Measurements from ENCODE around the gene LRRC55.

DNA sequence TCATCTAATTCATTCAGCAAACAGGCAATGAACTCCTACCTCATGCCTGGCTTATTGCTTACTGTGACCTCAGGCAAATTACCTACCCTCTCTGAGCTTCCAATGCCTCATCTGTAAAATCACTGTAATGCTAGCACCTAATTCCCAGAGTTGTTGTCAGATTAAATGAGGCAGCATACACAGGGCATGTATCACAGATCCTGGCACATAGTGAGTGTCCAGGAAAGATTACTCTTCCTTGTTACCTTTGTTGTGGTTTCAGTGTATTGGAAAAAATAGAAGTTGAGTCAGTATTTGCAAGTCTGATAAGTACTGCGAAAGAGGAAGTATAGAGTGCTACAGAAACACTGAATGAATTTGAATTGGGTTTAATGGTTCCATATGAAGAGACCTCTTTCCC, 26.4 kb upstream of the LRRC55 start:
- TF ChIP-seq, protein P1, sequence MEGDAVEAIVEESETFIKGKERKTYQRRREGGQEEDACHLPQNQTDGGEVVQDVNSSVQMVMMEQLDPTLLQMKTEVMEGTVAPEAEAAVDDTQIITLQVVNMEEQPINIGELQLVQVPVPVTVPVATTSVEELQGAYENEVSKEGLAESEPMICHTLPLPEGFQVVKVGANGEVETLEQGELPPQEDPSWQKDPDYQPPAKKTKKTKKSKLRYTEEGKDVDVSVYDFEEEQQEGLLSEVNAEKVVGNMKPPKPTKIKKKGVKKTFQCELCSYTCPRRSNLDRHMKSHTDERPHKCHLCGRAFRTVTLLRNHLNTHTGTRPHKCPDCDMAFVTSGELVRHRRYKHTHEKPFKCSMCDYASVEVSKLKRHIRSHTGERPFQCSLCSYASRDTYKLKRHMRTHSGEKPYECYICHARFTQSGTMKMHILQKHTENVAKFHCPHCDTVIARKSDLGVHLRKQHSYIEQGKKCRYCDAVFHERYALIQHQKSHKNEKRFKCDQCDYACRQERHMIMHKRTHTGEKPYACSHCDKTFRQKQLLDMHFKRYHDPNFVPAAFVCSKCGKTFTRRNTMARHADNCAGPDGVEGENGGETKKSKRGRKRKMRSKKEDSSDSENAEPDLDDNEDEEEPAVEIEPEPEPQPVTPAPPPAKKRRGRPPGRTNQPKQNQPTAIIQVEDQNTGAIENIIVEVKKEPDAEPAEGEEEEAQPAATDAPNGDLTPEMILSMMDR (IDR thresholded peaks at IDR 0.05): no peak
- TF ChIP-seq EP300 (IDR thresholded peaks at IDR 0.05) (no peak), POLR2AphosphoS5 (IDR thresholded peaks at IDR 0.05) (no peak)

Data from esophagus muscularis mucosa (tissue), 4 donors.